Kidney capillary endothelial cell (primary cell): Measurements from ENCODE around the gene MYORG.

ENCODE experiments used
- DNase-seq: peaks from one replicate; pipeline ENCODE4 v3.0.0-alpha.2; 2018; ENCODE audit warnings: low spot score

MYORG gene

GRCh38 chr9:34376596-34377403 lies at the start of gene MYORG:
TSS of gene MYORG (minus strand) at chr9:34376898. CDS start at chr9:34372943, 3,955 bp downstream.
- DNase-seq = peak; percentile 71

- DNase-seq = no peak
Measured at GRCh38 chr9:34419716-34420504, 43.2 kb upstream of the MYORG start.

- DNase-seq = no peak
Measured at GRCh38 chr9:34417734-34418133, 41.0 kb upstream of the MYORG start.

- peak; percentile 43 for DNase-seq
Measured at GRCh38 chr9:34413231-34413852, 36.6 kb upstream of the MYORG start.

- no peak for DNase-seq
Measured at GRCh38 chr9:34412336-34412735, 35.6 kb upstream of the MYORG start.

- no peak for DNase-seq
Measured at GRCh38 chr9:34409154-34409553, 32.5 kb upstream of the MYORG start.

- DNase-seq = no peak
Measured at GRCh38 chr9:34408173-34408572, 31.5 kb upstream of the MYORG start.

GRCh38 chr9:34406219-34406618 lies 29.5 kb upstream of the MYORG start:
- no peak for DNase-seq

GRCh38 chr9:34405719-34406118 lies 29.0 kb upstream of the MYORG start:
- no peak for DNase-seq

- peak; percentile 80 for DNase-seq
Measured at GRCh38 chr9:34403554-34404380, 27.1 kb upstream of the MYORG start.

- DNase-seq = no peak
Measured at GRCh38 chr9:34400686-34401602, 24.2 kb upstream of the MYORG start.

GRCh38 chr9:34400275-34400674 lies 23.6 kb upstream of the MYORG start:
- DNase-seq = no peak

- DNase-seq = no peak
Measured at GRCh38 chr9:34399729-34400128, 23.0 kb upstream of the MYORG start.

- no peak for DNase-seq
Measured at GRCh38 chr9:34398875-34399274, 22.2 kb upstream of the MYORG start.

GRCh38 chr9:34396276-34397214 lies 19.8 kb upstream of the MYORG start:
- no peak for DNase-seq

GRCh38 chr9:34392511-34392910 lies 15.8 kb upstream of the MYORG start:
- no peak for DNase-seq

GRCh38 chr9:34387239-34387638 lies 10.5 kb upstream of the MYORG start:
- DNase-seq = no peak

GRCh38 chr9:34386656-34387055 lies 10.0 kb upstream of the MYORG start:
- DNase-seq = no peak

- no peak for DNase-seq
Measured at GRCh38 chr9:34385561-34386230, 9.0 kb upstream of the MYORG start.
